Lung (tissue), 4 donors: Measurements from ENCODE around the gene CLCN4. TPM values are rescaled to one million over a fixed set of nuclear protein-coding genes. Genes with fewer than 3 reads are reported as not detected.

Source experiments
- polyA plus RNA-seq, 2 donors: library from polyadenylated mRNA; stranded (reverse); fragments of 200-250 nt; gene quantifications; one replicate each; pipeline ENCODE4 v1.2.1, GENCODE V29; 2013
- total RNA-seq, 2 donors: library from RNA; depleted of rRNA in 1 of 2; stranded (reverse); fragments of >200 nt in 1 of 2; gene quantifications; one replicate each; pipeline ENCODE4 v1.2.1, GENCODE V29; 2014 to 2021
- donor health status: Bipolar disorder and iron deficiency.
- donor health status: healthy.
- donor health status: DM: yes; HTN: yes; CAD: no.

Gene CLCN4
- total and polyA plus RNA-seq, 4 donors: 2.1 to 11.3 (median 5.8) TPM

Other genes with a start within 250 kb of the CLCN4 start
- 1 to 10 TPM in 1 of 2 donors, under 1 TPM in 1; 0.34 to 1.3 TPM for gene CLDN34, start 189.6 kb upstream of the CLCN4 start, total RNA-seq
- gene CLDN34, start 189.6 kb upstream of the CLCN4 start, polyA plus RNA-seq: under 1 TPM in 1 of 2 donors, not detected in 1; 0.18 TPM